Pancreas (tissue), 10 donors: ENCODE measurements around the gene CSNK1A1. TPM values are rescaled to one million over a fixed set of nuclear protein-coding genes. Genes with fewer than 3 reads are reported as not detected.

Source experiments
- ATAC-seq, 4 donors: fragments of 200-7000 bp; cut with Tn5 transposase; one replicate each; pipeline versions ENCODE4 v1.8.0 to v1.9.1; 2020; ENCODE audit warnings: mild to moderate bottlenecking in 4 of 4, moderate library complexity in 4 of 4
- DNase-seq, 6 donors: peaks; one replicate each; pipeline ENCODE4 v3.0.0-alpha.2; 2020
- FAIRE-seq: peaks from 2 replicates; lab custom pipeline; 2012; peaks lifted over from hg19 to GRCh38; lab: Jason Lieb, UNC
- H3K27ac ChIP-seq, 4 donors: fragments of 200-600 bp; sonication (generic); 1 replicate in 3 of 4; 2 replicates in 1 of 4; pipeline versions ENCODE4 v1.5.0 to v1.8.0; 2020
- H3K27me3 ChIP-seq, 4 donors: fragments of 200-600 bp; one replicate each; pipeline ENCODE4 v1.8.0; 2021
- H3K36me3 ChIP-seq, 3 donors: fragments of 200-600 bp; sonication (generic) in 1 of 3; one replicate each; pipeline versions ENCODE4 v1.5.0 to v1.8.0; 2020 to 2021
- H3K4me1 ChIP-seq, 3 donors: fragments of 200-600 bp; one replicate each; pipeline ENCODE4 v1.8.0; 2021
- H3K4me3 ChIP-seq, 4 donors: fragments of 200-600 bp; sonication (generic) in 2 of 4; one replicate each; pipeline versions ENCODE4 v1.5.0 to v1.8.0; 2020 to 2021
- H3K9me3 ChIP-seq, 4 donors: fragments of 200-600 bp; one replicate each; pipeline ENCODE4 v1.8.0; 2021
- WGBS, 2 donors: extraction: QIAGEN DNeasy Blood & Tissue Kit; methylation state at CpG; one replicate each; pipeline ENCODE4 v1.1.7; 2013; 5-methylcytosine and 5-hydroxymethylcytosine counted together
- intact Hi-C, 3 donors: fragments of 100-400 bp; cut with DNase I; formaldehyde crosslinking; loops; one replicate each; pipeline versions ENCODE4 v1.11.1 to v1.14.2; 2022
- polyA plus RNA-seq, 2 donors: library from polyadenylated mRNA; stranded (reverse); fragments of 200-250 nt; gene quantifications; one replicate each; pipeline ENCODE4 v1.2.3, GENCODE V29; 2013
- total RNA-seq, 6 donors: library from RNA; stranded (reverse); fragmentation: NEBNext Ultra II Directional in 4 of 6; extraction: Animal tissue kit (Norgen Biotek cat#: 25700) in 4 of 6; gene quantifications; one replicate each; pipeline versions ENCODE4 v1.2.1 to v1.2.4, GENCODE V29; 2021 to 2023
- TF ChIP-seq, protein P1 (sequence below), 4 donors: fragments of 200-600 bp; sonication (generic) in 3 of 4; IDR thresholded peaks; one replicate each; pipeline versions ENCODE4 v1.5.0 to v1.8.0; 2021; ENCODE audit warnings: antibody characterized with exemption in 4 of 4
- donor health status: healthy with polysubstance abuse.
- donor health status: DM: no; HTN: no; CAD: no; lungs with moderate emphysema.
- donor health status: DM: no; HTN: no; CAD: no.
- donor health status: control.
- donor health status: control.
- donor health status: Bipolar disorder and iron deficiency.
- donor health status: DM: yes; HTN: yes; CAD: no.
- donor health status: DM: no; HTN: no; CAD: no.
- donor health status: DM: no; HTN: no; CAD: no.
- donor health status: DM: yes; HTN: yes; CAD: no.

Gene CSNK1A1
- total and polyA plus RNA-seq, 8 donors: 23.0 to 98.1 (median 74.1) TPM

- intact Hi-C loops: no loop called here
- no peak overlapping the region for H3K27ac ChIP-seq
- FAIRE-seq: no peak
Measured at GRCh38 chr5:149588936-149589335, 37.7 kb upstream of the CSNK1A1 start.

DNA sequence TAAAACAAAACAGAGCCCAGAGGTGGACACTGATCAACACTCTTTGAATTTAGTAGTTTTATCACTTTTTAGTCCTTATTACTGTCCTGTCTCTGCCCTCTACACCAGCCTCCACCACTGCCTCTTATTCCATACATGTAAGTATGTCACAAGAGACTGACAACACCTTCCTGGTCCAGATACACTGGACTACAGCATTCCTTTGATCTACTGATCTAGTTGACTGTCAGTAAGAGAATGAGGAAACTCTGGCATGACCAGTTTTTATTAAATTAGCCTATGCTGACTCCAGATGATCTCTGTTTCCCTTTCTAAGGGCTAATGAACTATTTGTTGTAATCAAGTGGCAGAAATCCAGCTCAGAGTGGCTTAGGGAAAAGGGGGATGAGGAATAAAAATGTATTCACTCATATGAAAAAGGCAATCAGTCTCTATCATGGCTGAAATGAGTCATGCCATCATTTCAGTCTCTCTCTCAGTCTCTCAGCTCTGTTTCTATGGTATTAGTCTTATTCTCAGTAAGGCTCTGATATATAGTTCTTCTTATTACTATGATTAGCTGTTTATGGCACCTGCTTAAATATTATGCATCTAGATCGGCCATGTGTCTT, 35.6 kb upstream of the CSNK1A1 start:
- no peaks in the 10 kb centered on the region for H3K27me3 ChIP-seq
- intact Hi-C loops: no loop called here
- no peak for FAIRE-seq
- no peak overlapping the region for H3K4me3 ChIP-seq
- DNase-seq: no peak
- peak overlapping the region in 2 of 4 donors; percentile 8 to 14 for H3K27ac ChIP-seq
- no peaks in the 10 kb centered on the region for H3K36me3 ChIP-seq
- WGBS, 2 donors: 50 to 53% methylated on average over 1 of the region's 1 CpG
- peak in 1 of 4 donors; percentile 11 for ATAC-seq
- peaks cover 20 to 41% (median 34%) of the 10 kb centered on the region in 3 donors for H3K4me1 ChIP-seq
- TF ChIP-seq, protein P1, sequence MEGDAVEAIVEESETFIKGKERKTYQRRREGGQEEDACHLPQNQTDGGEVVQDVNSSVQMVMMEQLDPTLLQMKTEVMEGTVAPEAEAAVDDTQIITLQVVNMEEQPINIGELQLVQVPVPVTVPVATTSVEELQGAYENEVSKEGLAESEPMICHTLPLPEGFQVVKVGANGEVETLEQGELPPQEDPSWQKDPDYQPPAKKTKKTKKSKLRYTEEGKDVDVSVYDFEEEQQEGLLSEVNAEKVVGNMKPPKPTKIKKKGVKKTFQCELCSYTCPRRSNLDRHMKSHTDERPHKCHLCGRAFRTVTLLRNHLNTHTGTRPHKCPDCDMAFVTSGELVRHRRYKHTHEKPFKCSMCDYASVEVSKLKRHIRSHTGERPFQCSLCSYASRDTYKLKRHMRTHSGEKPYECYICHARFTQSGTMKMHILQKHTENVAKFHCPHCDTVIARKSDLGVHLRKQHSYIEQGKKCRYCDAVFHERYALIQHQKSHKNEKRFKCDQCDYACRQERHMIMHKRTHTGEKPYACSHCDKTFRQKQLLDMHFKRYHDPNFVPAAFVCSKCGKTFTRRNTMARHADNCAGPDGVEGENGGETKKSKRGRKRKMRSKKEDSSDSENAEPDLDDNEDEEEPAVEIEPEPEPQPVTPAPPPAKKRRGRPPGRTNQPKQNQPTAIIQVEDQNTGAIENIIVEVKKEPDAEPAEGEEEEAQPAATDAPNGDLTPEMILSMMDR (IDR thresholded peaks at IDR 0.05): no peak
- H3K9me3 ChIP-seq: no peaks in the 10 kb centered on the region

More at GRCh38 chr5:149588936-149589335, 37.7 kb upstream of the CSNK1A1 start:
- Histone ChIP-seq H3K36me3 (no peaks in the 10 kb centered on the region), H3K9me3 (no peaks in the 10 kb centered on the region), H3K4me1 (peaks cover 7 to 23% (median 20%) of the 10 kb centered on the region in 3 donors), H3K4me3 (no peak overlapping the region), H3K27me3 (no peaks in the 10 kb centered on the region)
- no peak for ATAC-seq
- DNase-seq: no peak
- TF ChIP-seq, protein P1 (IDR thresholded peaks at IDR 0.05): no peak
- WGBS, 2 donors: 93 to 97% methylated on average over 1 of the region's 1 CpG

DNA sequence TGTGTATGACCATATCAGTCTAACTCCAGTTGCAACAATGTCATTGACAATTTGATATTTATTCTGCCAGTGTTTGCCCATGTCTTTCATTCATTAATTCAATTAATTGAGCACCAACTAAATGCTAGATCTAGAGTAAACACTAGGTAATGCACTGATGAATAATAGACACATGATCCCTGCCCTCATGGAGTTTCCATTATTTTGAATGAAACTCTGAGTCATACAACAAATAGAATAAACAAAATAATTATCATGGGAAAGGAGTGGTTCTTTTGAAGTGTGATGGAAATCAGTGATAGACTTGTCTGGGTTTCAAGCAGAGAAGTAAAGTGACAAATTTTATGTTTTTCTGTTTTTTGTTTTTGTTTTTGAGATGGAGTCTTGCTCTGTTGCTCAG, 34.7 kb upstream of the CSNK1A1 start:
- Histone ChIP-seq H3K27ac (no peak overlapping the region), H3K9me3 (no peaks in the 10 kb centered on the region), H3K4me1 (peaks cover 20 to 41% (median 34%) of the 10 kb centered on the region in 3 donors), H3K36me3 (no peaks in the 10 kb centered on the region), H3K27me3 (no peaks in the 10 kb centered on the region), H3K4me3 (no peak overlapping the region)
- DNase-seq (no peak), FAIRE-seq (no peak), ATAC-seq (no peak)
- TF ChIP-seq, protein P1 (IDR thresholded peaks at IDR 0.05): no peak
- intact Hi-C loops: no loop called here

DNA sequence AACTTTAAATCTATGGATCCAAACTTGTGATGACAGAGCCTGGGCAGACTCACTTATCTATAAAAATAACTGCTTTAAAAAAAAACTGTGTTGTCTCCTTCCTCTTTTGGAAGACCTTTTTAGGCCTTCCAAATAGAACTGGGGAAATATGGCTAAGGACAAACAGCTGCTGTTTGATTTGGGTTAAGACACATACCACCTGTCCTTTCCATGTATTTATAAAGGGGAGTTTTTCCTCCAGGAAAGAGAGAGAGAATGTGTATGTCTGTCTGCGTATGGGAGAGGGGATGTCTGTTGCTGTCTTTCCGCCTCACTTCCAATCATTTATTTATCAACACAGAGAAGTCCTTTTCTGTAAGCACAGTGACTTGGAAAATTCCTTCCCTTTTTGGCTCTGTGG, 32.9 kb upstream of the CSNK1A1 start:
- no peak for DNase-seq
- no peak for ATAC-seq

More for the DNA sequence above, 32.9 kb upstream of the CSNK1A1 start:
- TF ChIP-seq, protein P1 (IDR thresholded peaks at IDR 0.05): no peak
- intact Hi-C loops: no loop called here
- FAIRE-seq: no peak
- Histone ChIP-seq H3K36me3 (no peaks in the 10 kb centered on the region), H3K4me3 (no peak overlapping the region), H3K27me3 (no peaks in the 10 kb centered on the region), H3K9me3 (no peaks in the 10 kb centered on the region), H3K4me1 (peaks cover 20 to 41% (median 34%) of the 10 kb centered on the region in 3 donors), H3K27ac (peak overlapping the region in 3 of 4 donors; percentile 58 to 91 (median 84))
- 44 to 56% methylated on average over 2 of the region's 2 CpGs for WGBS, 2 donors
